ENCODE data around the gene TRAM2.

TRAM2 gene

GRCh38 chr6:52508261-52508739 lies 68.6 kb downstream of the TRAM2 start:
- Histone ChIP-seq H3K4me3 (ENCODE audit: low read depth in 1 of 2, low read length in 1 of 2) (no peak overlapping the region), H3K4me1 (ENCODE audit: control insufficient read depth in 1 of 2, insufficient read depth in 1 of 2, low read depth in 1 of 2, low read length in 1 of 2) (peaks cover 3 to 10% of the 10 kb centered on the region in 2 experiments), H3K9me3 (no peaks in the 10 kb centered on the region), H3K36me3 (peaks cover 68% of the 10 kb centered on the region), H3K27ac (no peak overlapping the region), H3K27me3 (no peaks in the 10 kb centered on the region)
- TF ChIP-seq CTCF (IDR thresholded peaks at IDR 0.05), result no peak

- Histone ChIP-seq H3K27ac (no peak overlapping the region), H3K27me3 (no peaks in the 10 kb centered on the region), H3K36me3 (peaks cover 69% of the 10 kb centered on the region), H3K4me3 (ENCODE audit: low read depth in 1 of 2, low read length in 1 of 2) (no peak overlapping the region), H3K9me3 (no peaks in the 10 kb centered on the region), H3K4me1 (ENCODE audit: control insufficient read depth in 1 of 2, insufficient read depth in 1 of 2, low read depth in 1 of 2, low read length in 1 of 2) (peaks cover 3 to 10% of the 10 kb centered on the region in 2 experiments)
- no peak for TF ChIP-seq CTCF (IDR thresholded peaks at IDR 0.05)
These were observed 69.2 kb downstream of the TRAM2 start for GRCh38 chr6:52507557-52508260.

GRCh38 chr6:52506476-52506875 lies 70.4 kb downstream of the TRAM2 start:
- H3K36me3 ChIP-seq, result peaks cover 67% of the 10 kb centered on the region
- no peak for TF ChIP-seq CTCF (IDR thresholded peaks at IDR 0.05)
- no peak overlapping the region for H3K4me3 ChIP-seq (ENCODE audit: low read depth in 1 of 2, low read length in 1 of 2)
- peaks cover 3 to 10% of the 10 kb centered on the region in 2 experiments for H3K4me1 ChIP-seq (ENCODE audit: control insufficient read depth in 1 of 2, insufficient read depth in 1 of 2, low read depth in 1 of 2, low read length in 1 of 2)
- no peaks in the 10 kb centered on the region for H3K9me3 ChIP-seq
- no peaks in the 10 kb centered on the region for H3K27me3 ChIP-seq
- no peak overlapping the region for H3K27ac ChIP-seq

- Histone ChIP-seq H3K27ac (no peak overlapping the region), H3K4me3 (ENCODE audit: low read depth in 1 of 2, low read length in 1 of 2) (no peak overlapping the region), H3K27me3 (no peaks in the 10 kb centered on the region), H3K36me3 (peaks cover 61% of the 10 kb centered on the region), H3K4me1 (ENCODE audit: control insufficient read depth in 1 of 2, insufficient read depth in 1 of 2, low read depth in 1 of 2, low read length in 1 of 2) (peaks cover 3 to 10% of the 10 kb centered on the region in 2 experiments), H3K9me3 (no peaks in the 10 kb centered on the region)
- no peak for TF ChIP-seq CTCF (IDR thresholded peaks at IDR 0.05)
These were observed 71.0 kb downstream of the TRAM2 start for GRCh38 chr6:52505726-52506409.

GRCh38 chr6:52504782-52505136 lies 72.1 kb downstream of the TRAM2 start:
- Histone ChIP-seq H3K4me1 (ENCODE audit: control insufficient read depth in 1 of 2, insufficient read depth in 1 of 2, low read depth in 1 of 2, low read length in 1 of 2) (peaks cover 3 to 10% of the 10 kb centered on the region in 2 experiments), H3K36me3 (peaks cover 56% of the 10 kb centered on the region), H3K27ac (no peak overlapping the region), H3K27me3 (no peaks in the 10 kb centered on the region), H3K9me3 (no peaks in the 10 kb centered on the region), H3K4me3 (ENCODE audit: low read depth in 1 of 2, low read length in 1 of 2) (no peak overlapping the region)
- TF ChIP-seq CTCF (IDR thresholded peaks at IDR 0.05), result no peak

Data from neutrophil (primary cell).